ENCODE data around the gene KCTD16. TPM values are rescaled to one million over a fixed set of nuclear protein-coding genes. Genes with fewer than 3 reads are reported as not detected.

KCTD16 gene
- total RNA-seq, 1 experiment from 2014 or later = 0.08 TPM

- no peak for TF ChIP-seq TCF7L2 (IDR thresholded peaks at IDR 0.05; ENCODE audit: low read depth, low read length)
- TF ChIP-seq SIN3A (IDR thresholded peaks at IDR 0.05; ENCODE audit: borderline replicate concordance, insufficient read depth, low read depth, low read length) = no peak
- no peak for TF ChIP-seq CTCF (IDR thresholded peaks at IDR 0.05)
- TF ChIP-seq, protein P1, sequence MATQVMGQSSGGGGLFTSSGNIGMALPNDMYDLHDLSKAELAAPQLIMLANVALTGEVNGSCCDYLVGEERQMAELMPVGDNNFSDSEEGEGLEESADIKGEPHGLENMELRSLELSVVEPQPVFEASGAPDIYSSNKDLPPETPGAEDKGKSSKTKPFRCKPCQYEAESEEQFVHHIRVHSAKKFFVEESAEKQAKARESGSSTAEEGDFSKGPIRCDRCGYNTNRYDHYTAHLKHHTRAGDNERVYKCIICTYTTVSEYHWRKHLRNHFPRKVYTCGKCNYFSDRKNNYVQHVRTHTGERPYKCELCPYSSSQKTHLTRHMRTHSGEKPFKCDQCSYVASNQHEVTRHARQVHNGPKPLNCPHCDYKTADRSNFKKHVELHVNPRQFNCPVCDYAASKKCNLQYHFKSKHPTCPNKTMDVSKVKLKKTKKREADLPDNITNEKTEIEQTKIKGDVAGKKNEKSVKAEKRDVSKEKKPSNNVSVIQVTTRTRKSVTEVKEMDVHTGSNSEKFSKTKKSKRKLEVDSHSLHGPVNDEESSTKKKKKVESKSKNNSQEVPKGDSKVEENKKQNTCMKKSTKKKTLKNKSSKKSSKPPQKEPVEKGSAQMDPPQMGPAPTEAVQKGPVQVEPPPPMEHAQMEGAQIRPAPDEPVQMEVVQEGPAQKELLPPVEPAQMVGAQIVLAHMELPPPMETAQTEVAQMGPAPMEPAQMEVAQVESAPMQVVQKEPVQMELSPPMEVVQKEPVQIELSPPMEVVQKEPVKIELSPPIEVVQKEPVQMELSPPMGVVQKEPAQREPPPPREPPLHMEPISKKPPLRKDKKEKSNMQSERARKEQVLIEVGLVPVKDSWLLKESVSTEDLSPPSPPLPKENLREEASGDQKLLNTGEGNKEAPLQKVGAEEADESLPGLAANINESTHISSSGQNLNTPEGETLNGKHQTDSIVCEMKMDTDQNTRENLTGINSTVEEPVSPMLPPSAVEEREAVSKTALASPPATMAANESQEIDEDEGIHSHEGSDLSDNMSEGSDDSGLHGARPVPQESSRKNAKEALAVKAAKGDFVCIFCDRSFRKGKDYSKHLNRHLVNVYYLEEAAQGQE (IDR thresholded peaks at IDR 0.05; ENCODE audit: insufficient read depth in 1 of 2, low read depth in 2 of 2, low read length in 1 of 2) = no peak
- no peak for TF ChIP-seq POLR2AphosphoS5 (IDR thresholded peaks at IDR 0.05; ENCODE audit: low read depth, low read length)
- Histone ChIP-seq H3K4me1 (ENCODE audit: control insufficient read depth, insufficient read depth, low read length) (no peaks in the 10 kb centered on the region), H3K36me3 (ENCODE audit: control insufficient read depth, insufficient read depth, low read length) (no peaks in the 10 kb centered on the region), H3K9me3 (ENCODE audit: control insufficient read depth, insufficient read depth, low read depth, low read length) (no peaks in the 10 kb centered on the region), H3K27ac (ENCODE audit: low read length) (no peak overlapping the region), H3K27me3 (ENCODE audit: control insufficient read depth, insufficient read depth, low read length) (no peaks in the 10 kb centered on the region), H3K4me3 (ENCODE audit: low read depth in 2 of 2, low read length in 2 of 2) (no peak overlapping the region)
- intact Hi-C loops (cut with micrococcal nuclease; ENCODE audit: unreplicated experiment) (no loop called here), in situ Hi-C loops (cut with HindIII; ENCODE audit: low pct_unique_long_range_greater_than_20kb, low sequenced_read_pairs) (no loop called here)
- CTCF ChIA-PET = no interaction called here
- DNase-seq (ENCODE audit: low read depth, low spot score) (no peak), ATAC-seq (no peak)
- no TSS peak for BruUV-seq (replicated peaks)
- POLR2A ChIA-PET = no interaction called here
These were observed 340.3 kb downstream of the KCTD16 start for GRCh38 chr5:144510845-144511579.

GRCh38 chr5:144511580-144512072 lies 341.0 kb downstream of the KCTD16 start:
- CTCF ChIA-PET = no interaction called here

More at GRCh38 chr5:144511580-144512072, 341.0 kb downstream of the KCTD16 start:
- intact Hi-C loops (cut with micrococcal nuclease; ENCODE audit: unreplicated experiment) (no loop called here), in situ Hi-C loops (cut with HindIII; ENCODE audit: low pct_unique_long_range_greater_than_20kb, low sequenced_read_pairs) (no loop called here)
- no peak for ATAC-seq
- H3K27ac ChIP-seq (ENCODE audit: low read length) = no peak overlapping the region
- POLR2A ChIA-PET = no interaction called here
- H3K9me3 ChIP-seq (ENCODE audit: control insufficient read depth, insufficient read depth, low read depth, low read length) = no peaks in the 10 kb centered on the region
- no peaks in the 10 kb centered on the region for H3K36me3 ChIP-seq (ENCODE audit: control insufficient read depth, insufficient read depth, low read length)
- no peak overlapping the region for H3K4me3 ChIP-seq (ENCODE audit: low read depth in 2 of 2, low read length in 2 of 2)
- TF ChIP-seq, protein P1 (IDR thresholded peaks at IDR 0.05; ENCODE audit: insufficient read depth in 1 of 2, low read depth in 2 of 2, low read length in 1 of 2) = no peak
- TF ChIP-seq POLR2AphosphoS5 (IDR thresholded peaks at IDR 0.05; ENCODE audit: low read depth, low read length) (no peak), CTCF (IDR thresholded peaks at IDR 0.05) (no peak), TCF7L2 (IDR thresholded peaks at IDR 0.05; ENCODE audit: low read depth, low read length) (no peak), SIN3A (IDR thresholded peaks at IDR 0.05; ENCODE audit: borderline replicate concordance, insufficient read depth, low read depth, low read length) (no peak)
- DNase-seq (ENCODE audit: low read depth, low spot score) = no peak
- BruUV-seq (replicated peaks) = no TSS peak
- H3K4me1 ChIP-seq (ENCODE audit: control insufficient read depth, insufficient read depth, low read length) = no peaks in the 10 kb centered on the region
- H3K27me3 ChIP-seq (ENCODE audit: control insufficient read depth, insufficient read depth, low read length) = no peaks in the 10 kb centered on the region

Data from Panc1 (cell line).